Measurements from ENCODE around the gene GATA3. TPM values are rescaled to one million over a fixed set of nuclear protein-coding genes. Genes with fewer than 3 reads are reported as not detected.

The GATA3 gene
- total RNA-seq, 2 donors from 2014 or later, result 40.4 to 50.2 TPM

DNA sequence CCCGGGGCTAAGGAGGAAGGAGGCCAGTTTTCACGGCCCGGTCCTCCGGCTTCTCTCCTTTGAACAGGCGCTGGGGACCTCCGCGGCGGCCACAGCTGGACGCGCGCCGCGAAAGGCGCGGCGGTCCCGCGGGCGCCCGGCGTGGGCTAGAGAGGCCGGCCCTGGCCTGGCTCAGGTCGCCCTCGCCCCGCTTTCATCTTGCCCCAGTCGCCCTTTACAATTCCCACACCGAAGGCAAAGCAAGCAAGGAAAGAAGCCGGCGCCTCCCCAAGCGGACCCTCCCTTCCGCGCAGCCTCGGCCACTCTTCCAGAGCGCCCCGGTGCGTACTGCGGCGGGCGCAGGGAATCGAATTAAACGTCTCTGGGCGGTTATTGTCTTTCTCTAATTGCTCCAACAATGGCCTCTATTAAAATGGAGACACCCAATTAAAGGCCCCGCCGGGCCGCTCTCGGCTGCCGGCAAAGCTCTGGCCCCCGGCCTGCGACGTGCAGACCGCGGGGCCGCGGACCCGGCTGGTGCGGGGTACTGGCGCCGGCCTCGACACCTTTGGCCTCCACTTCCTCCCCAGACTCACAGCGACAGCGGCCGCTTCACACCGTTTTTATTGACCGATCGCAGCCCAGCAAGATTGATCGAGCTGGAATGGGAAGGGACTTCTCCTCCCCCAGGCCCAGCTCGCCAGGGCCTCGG, 4.5 kb upstream of the GATA3 start:
- Mint-ChIP-seq H3K4me3 (peak overlapping the region; percentile 80 to 86), H3K27me3 (ENCODE audit: low read depth) (peaks cover 49% of the 10 kb centered on the region), H3K4me1 (ENCODE audit: low read depth) (peaks cover 57% of the 10 kb centered on the region), H3K27ac (no peak overlapping the region), H3K36me3 (ENCODE audit: insufficient read depth in 2 of 2) (peaks cover 2 to 10% of the 10 kb centered on the region in 2 donors), H3K9me3 (no peaks in the 10 kb centered on the region)
- ATAC-seq (replicated peaks in 1 of 2) (no peak), DNase-seq (no peak)

DNA sequence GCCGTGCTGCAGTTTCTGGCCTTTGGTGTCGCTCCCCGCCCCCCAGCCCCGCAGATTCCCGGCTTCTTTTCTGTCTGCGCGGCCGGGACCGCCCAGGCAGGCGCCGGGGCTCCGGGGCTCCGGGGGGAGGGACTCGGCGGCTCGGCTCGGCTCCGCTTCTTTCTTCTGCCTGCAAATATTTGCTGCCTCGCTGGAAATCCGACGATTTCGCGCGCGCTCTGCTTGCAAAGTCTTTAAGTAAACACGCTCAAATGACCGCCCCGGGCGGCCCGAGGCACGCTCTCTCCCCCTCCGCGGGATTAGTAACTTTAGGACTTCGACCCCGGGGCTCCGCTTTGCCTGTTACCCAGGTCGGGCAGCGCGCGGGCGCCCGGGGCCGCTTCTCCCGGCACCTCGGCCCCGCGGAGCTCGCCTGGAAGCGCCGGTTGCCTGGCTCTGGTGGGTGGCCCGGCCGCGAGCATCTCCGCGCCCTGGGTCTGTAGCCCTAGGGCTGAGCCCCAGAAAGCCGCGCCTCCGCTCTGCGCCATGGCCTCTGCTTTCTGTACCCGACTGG, 3.9 kb upstream of the GATA3 start:
- DNase-seq (peak in 1 of 2 donors; percentile 47), ATAC-seq (replicated peaks in 1 of 2) (no peak)
- H3K4me3 Mint-ChIP-seq, result peak overlapping the region; percentile 80 to 86
- peaks cover 43% of the 10 kb centered on the region for H3K27me3 Mint-ChIP-seq (ENCODE audit: low read depth)
- H3K27ac Mint-ChIP-seq, result peak overlapping the region; percentile 54
- no peaks in the 10 kb centered on the region for H3K9me3 Mint-ChIP-seq
- peaks cover 51% of the 10 kb centered on the region for H3K4me1 Mint-ChIP-seq (ENCODE audit: low read depth)
- H3K36me3 Mint-ChIP-seq (ENCODE audit: insufficient read depth in 2 of 2), result peaks cover 2 to 12% of the 10 kb centered on the region in 2 donors

DNA sequence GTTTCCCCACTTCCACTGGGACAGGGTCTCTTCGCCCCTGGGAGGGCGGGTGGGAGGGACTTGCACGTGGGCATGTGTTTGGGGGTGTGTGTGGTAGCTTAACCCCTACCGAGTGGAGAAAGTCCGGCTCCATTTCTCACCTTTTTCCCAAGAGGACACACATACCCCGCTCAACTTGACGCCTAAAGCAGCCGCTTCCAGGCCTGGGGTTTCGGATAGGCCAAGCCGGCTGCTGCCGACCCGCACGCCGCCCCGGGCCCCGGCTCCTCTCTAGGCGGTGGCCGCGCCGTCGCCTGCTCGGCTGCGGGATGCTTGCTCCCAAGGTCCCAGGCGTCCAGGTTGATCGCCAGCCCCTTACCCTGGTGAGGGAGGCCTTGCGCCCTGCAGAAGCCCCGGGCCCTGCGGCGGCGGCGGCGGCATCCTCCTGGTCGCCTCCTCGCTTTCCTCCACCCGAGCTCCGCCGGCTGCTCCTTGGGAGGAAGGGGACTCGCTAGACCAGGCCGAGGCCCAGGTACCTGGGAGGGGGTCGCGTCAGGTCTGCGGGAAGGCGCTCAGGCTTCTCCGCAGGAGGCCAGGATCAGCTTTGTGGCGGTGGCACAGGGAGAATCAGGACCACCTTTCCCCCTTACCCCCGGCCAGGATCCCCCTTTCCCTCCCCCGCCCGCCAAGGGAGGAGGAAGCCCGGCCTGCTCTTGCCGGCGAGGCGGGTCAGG, 3.2 kb upstream of the GATA3 start:
- no peak overlapping the region for H3K27ac Mint-ChIP-seq
- H3K27me3 Mint-ChIP-seq (ENCODE audit: low read depth), result peaks cover 37% of the 10 kb centered on the region
- H3K4me3 Mint-ChIP-seq, result peak overlapping the region; percentile 80 to 86

DNA sequence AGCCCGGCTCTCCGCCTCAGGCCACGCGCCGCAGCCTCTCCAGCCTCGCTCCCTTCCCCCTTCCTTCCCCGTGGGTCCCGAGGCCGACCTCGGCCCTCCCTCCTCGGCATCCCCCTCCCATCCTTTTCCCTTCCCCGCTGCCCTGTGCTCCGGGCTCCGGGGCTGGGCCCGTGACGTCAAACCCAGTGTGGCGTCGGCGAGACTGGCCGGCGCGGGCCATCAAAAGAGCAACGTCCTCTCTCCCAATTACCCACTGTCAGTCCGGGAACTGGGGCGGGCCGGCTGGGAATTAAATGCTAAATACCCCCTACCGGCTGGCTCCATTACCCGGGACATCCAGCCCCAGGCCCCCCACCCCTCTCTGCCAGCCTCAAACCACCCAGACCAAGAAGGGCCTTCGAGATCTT, 2.6 kb upstream of the GATA3 start:
- Mint-ChIP-seq H3K27ac (peak overlapping the region; percentile 64), H3K27me3 (ENCODE audit: low read depth) (peaks cover 31% of the 10 kb centered on the region), H3K4me3 (peak overlapping the region; percentile 88 to 90)

More for the DNA sequence above, 3.2 kb upstream of the GATA3 start:
- no peak for DNase-seq
- Mint-ChIP-seq H3K36me3 (ENCODE audit: insufficient read depth in 2 of 2) (peaks cover 2 to 12% of the 10 kb centered on the region in 2 donors), H3K4me1 (ENCODE audit: low read depth) (peaks cover 45% of the 10 kb centered on the region), H3K9me3 (no peaks in the 10 kb centered on the region)
- ATAC-seq (replicated peaks in 1 of 2), result no peak

DNA sequence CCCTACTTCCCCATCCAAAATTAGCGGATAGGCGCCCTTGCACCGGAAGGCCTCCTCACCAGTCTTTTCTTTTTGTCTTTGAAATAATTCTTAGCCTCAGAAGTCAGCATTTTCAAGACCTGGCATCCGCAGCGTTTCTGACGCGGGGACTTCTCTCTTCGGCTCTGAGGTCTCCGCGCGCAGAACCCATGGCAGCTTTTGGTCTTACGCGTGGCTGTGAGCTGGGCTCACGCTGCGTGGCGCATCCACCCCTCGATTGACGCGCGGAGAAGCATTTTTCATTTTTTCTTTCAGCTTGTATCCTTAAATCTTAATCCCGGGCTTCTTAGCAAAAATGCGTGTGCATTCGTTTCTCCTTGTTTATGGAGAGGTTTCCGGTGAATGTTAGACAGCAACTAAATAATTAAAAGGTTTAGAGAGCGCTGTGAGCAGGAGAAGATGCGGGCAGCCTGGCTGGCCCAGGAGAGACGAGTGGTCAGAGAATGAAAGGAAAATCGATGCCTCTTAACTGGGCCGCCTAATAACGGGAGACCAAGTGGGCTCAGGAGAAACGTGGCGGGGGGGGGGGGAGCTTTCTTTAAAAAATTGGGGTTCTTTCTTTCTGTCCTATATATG, 2.0 kb upstream of the GATA3 start:
- peak in 1 of 2 donors; percentile 50 for DNase-seq
- ATAC-seq (replicated peaks in 1 of 2), result no peak
- H3K4me3 Mint-ChIP-seq, result peak overlapping the region; percentile 88 to 90

More for the DNA sequence above, 2.6 kb upstream of the GATA3 start:
- H3K4me1 Mint-ChIP-seq (ENCODE audit: low read depth), result peaks cover 43% of the 10 kb centered on the region
- peaks cover 6 to 17% of the 10 kb centered on the region in 2 donors for H3K36me3 Mint-ChIP-seq (ENCODE audit: insufficient read depth in 2 of 2)
- no peaks in the 10 kb centered on the region for H3K9me3 Mint-ChIP-seq
- ATAC-seq (replicated peaks in 1 of 2), result no peak
- peak in 1 of 2 donors; percentile 25 for DNase-seq

DNA sequence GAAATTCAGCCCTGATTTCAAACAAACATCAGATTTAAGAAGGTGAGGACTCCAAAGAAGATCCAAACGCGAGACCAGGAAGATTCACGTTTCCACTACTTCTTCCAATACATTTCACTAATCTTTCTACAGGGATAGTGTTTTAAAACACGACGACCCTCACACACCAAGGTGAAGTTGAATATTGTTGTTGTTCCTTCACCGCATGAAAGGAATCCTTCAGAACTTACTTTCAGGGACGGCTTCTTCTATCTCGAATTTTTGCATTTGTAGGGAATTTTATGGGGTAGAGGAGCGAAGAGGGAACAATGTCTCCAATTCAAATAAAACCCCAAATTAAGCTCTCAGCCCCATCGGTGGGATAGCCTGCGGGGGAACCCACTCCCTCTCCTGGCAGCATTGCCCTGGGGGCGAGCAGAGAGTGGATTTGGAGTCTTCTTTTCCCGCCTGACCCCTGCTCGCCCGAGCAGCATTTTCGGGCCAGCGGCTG, 1.5 kb upstream of the GATA3 start:
- Mint-ChIP-seq H3K27me3 (ENCODE audit: low read depth) (peaks cover 19% of the 10 kb centered on the region), H3K9me3 (no peaks in the 10 kb centered on the region), H3K27ac (peak overlapping the region; percentile 64), H3K4me1 (ENCODE audit: low read depth) (peaks cover 43% of the 10 kb centered on the region), H3K4me3 (peak overlapping the region; percentile 88 to 90), H3K36me3 (ENCODE audit: insufficient read depth in 2 of 2) (peaks cover 10 to 18% of the 10 kb centered on the region in 2 donors)
- no peak for DNase-seq
- ATAC-seq (replicated peaks in 1 of 2), result no peak

More for the DNA sequence above, 2.0 kb upstream of the GATA3 start:
- peaks cover 10 to 17% of the 10 kb centered on the region in 2 donors for H3K36me3 Mint-ChIP-seq (ENCODE audit: insufficient read depth in 2 of 2)
- H3K9me3 Mint-ChIP-seq, result no peaks in the 10 kb centered on the region
- H3K27ac Mint-ChIP-seq, result peak overlapping the region; percentile 64
- H3K27me3 Mint-ChIP-seq (ENCODE audit: low read depth), result peaks cover 25% of the 10 kb centered on the region
- peaks cover 43% of the 10 kb centered on the region for H3K4me1 Mint-ChIP-seq (ENCODE audit: low read depth)

DNA sequence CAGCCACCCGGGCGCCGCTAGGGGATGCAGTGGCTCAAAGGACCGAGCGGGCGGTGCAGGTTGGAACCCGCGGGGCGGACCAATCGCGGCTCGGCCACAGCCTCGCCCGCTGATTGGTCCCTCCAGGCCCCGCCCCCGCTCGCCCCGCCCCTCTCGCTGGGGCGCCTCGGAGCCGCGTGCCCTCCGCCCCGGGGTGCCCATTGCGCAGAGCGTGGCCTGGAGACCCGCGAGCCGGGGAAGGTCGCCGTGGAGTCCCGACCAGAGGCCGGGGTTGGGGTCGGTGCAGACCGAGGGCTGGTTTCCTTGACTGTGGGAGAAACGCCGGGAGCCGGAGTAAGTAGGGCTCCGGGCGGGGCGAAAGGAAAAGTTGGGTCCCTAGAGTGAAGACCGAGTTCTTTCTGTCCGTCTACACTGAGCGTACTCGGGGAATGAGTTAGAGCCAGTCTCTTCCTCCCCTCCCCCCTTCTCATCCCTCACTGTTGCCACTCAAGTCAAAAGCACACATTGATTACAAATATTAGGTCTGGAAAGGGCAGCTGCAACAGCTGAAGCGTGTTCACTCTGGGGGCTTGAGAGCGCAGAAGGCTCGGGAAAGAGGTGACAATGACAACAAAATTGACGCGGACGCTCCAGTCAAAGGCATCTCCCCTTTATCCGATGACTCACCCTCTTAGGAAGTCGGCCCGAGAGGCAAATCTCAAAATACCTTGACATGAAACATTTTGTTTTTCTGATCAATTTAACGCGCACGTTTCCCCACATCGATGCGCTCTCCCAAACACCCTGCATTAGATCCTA, 843 bp upstream of the GATA3 start:
- ATAC-seq (replicated peaks in 1 of 2), result peak; percentile 58 to 61
- Mint-ChIP-seq H3K4me3 (peak overlapping the region; percentile 88 to 90), H3K27ac (peak overlapping the region; percentile 79), H3K36me3 (ENCODE audit: insufficient read depth in 2 of 2) (peaks cover 10 to 18% of the 10 kb centered on the region in 2 donors), H3K9me3 (no peaks in the 10 kb centered on the region), H3K27me3 (ENCODE audit: low read depth) (peaks cover 17% of the 10 kb centered on the region), H3K4me1 (ENCODE audit: low read depth) (peaks cover 43% of the 10 kb centered on the region)
- DNase-seq, result peak; percentile 96 to 98

DNA sequence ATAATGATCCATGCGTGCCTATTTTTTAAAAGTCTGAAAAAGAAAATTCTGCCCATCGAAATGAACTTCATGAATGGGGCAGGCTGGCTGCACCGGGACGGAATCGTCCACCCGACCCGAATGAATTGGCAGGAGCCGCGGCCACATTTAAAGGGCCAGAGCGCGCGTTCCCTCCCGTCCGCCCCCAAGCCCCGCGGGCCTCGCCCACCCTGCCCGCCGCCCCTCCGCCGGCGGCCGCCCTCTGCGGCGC, 319 bp upstream of the GATA3 start:
- Mint-ChIP-seq H3K9me3 (no peaks in the 10 kb centered on the region), H3K27ac (peak overlapping the region; percentile 79), H3K27me3 (ENCODE audit: low read depth) (peaks cover 17% of the 10 kb centered on the region), H3K36me3 (ENCODE audit: insufficient read depth in 2 of 2) (peaks cover 12 to 22% of the 10 kb centered on the region in 2 donors), H3K4me3 (peak overlapping the region; percentile 88 to 90), H3K4me1 (ENCODE audit: low read depth) (peaks cover 43% of the 10 kb centered on the region)
- DNase-seq (no peak), ATAC-seq (replicated peaks in 1 of 2) (peak; percentile 9 to 11)

DNA sequence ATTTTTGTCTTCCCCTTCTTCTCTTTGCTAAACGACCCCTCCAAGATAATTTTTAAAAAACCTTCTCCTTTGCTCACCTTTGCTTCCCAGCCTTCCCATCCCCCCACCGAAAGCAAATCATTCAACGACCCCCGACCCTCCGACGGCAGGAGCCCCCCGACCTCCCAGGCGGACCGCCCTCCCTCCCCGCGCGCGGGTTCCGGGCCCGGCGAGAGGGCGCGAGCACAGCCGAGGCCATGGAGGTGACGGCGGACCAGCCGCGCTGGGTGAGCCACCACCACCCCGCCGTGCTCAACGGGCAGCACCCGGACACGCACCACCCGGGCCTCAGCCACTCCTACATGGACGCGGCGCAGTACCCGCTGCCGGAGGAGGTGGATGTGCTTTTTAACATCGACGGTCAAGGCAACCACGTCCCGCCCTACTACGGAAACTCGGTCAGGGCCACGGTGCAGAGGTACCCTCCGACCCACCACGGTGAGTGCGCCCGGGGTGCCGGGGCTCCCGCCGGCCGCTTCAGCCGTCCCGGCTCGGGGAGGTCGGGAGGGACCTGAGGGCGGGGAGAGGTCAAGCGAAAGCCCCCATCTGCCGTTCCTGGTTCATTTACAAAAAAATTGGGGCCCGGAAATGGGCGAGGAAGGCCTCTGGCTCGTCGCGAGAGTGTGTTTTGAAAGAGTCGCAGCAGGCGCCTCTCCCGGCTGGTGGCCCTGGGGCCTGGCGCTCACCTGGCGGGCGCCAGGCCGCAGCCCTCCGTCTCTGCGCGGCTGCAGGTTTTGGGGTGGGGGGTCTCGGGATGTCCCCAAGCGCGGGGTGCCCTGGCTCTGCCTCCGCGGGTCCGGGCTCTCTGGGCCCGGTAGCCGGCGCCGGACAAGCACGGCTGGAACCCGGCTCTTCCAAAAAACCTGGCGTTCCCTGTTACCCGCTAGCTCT, 1.2 kb downstream of the GATA3 start:
- no peaks in the 10 kb centered on the region for H3K9me3 Mint-ChIP-seq
- peaks cover 12 to 26% of the 10 kb centered on the region in 2 donors for H3K36me3 Mint-ChIP-seq (ENCODE audit: insufficient read depth in 2 of 2)
- peaks cover 58% of the 10 kb centered on the region for H3K4me1 Mint-ChIP-seq (ENCODE audit: low read depth)
- peak overlapping the region; percentile 99 for H3K27ac Mint-ChIP-seq
- peak overlapping the region; percentile 90 to 98 for H3K4me3 Mint-ChIP-seq
- ATAC-seq (replicated peaks in 1 of 2) (peak; percentile 5 to 8), DNase-seq (peak; percentile 64 to 68)
- H3K27me3 Mint-ChIP-seq (ENCODE audit: low read depth), result peaks cover 17% of the 10 kb centered on the region

DNA sequence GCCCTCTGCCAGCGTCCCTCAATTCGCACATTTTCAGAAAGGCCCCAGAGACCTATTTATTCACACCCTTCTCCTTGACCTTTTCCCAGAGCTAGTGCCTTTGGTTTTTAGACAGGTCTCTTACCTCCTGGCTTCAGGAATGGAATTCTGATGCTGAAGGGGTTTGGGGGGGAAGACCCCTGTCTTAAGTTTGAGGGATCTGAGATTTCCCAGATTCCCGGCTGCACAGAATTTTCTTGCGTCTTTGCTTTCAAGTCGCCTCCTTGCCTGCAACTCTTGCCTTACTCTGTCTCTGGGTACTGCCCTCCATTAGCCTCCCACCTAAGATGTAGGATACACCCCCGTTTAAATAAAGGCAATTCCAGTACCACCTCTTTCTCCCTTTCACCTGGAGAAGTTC, 1.9 kb downstream of the GATA3 start:
- Mint-ChIP-seq H3K4me1 (ENCODE audit: low read depth) (peaks cover 65% of the 10 kb centered on the region), H3K36me3 (ENCODE audit: insufficient read depth in 2 of 2) (peaks cover 12 to 28% of the 10 kb centered on the region in 2 donors), H3K27me3 (ENCODE audit: low read depth) (peaks cover 17% of the 10 kb centered on the region), H3K4me3 (peak overlapping the region; percentile 90 to 98), H3K9me3 (no peaks in the 10 kb centered on the region), H3K27ac (peak overlapping the region; percentile 99)
- ATAC-seq (replicated peaks in 1 of 2) (no peak), DNase-seq (no peak)

DNA sequence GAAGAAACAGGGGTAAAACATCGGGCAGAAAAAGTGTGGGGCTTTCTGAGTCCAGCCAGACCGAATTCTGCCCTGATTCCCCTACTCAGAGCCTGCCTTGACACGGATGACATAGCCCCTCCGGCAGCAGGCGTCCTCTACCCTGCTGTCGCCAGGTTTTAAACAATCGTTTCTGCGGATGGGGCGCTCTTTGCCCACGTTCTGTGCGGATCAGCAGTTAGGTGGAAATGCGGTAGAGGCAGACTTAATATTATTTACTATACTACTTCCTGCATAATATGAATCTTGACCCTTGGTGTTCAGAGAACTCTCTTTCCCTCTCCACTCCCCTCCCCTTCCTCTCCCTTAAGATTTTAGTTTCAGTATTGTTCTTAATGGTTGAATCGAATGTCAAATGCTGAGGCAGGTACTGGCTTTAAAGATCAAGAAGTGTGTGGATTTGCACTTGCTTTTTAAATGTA, 2.4 kb downstream of the GATA3 start:
- peak; percentile 14 to 18 for ATAC-seq (replicated peaks in 1 of 2)
- Mint-ChIP-seq H3K27me3 (ENCODE audit: low read depth) (peaks cover 15% of the 10 kb centered on the region), H3K9me3 (no peaks in the 10 kb centered on the region), H3K4me3 (peak overlapping the region; percentile 90 to 98), H3K36me3 (ENCODE audit: insufficient read depth in 2 of 2) (peaks cover 12 to 28% of the 10 kb centered on the region in 2 donors), H3K4me1 (ENCODE audit: low read depth) (peaks cover 69% of the 10 kb centered on the region), H3K27ac (peak overlapping the region; percentile 99)
- DNase-seq, result peak; percentile 66 to 68
